Lower leg skin (tissue), 4 donors: ENCODE data around the gene SEL1L3. TPM values are rescaled to one million over a fixed set of nuclear protein-coding genes. Genes with fewer than 3 reads are reported as not detected.

ENCODE experiments used
- DNase-seq, 2 donors: peaks; one replicate each; pipeline ENCODE4 v3.0.0-alpha.2; 2019; ENCODE audit warnings: low spot score in 2 of 2
- H3K4me3 ChIP-seq: fragments of 200-600 bp; sonication (generic); 2 replicates; pipeline ENCODE4 v1.5.1; 2017; ENCODE audit warnings: mild to moderate bottlenecking, low read depth; ENCODE audit not compliant: poor library complexity, severe bottlenecking
- POLR2A ChIP-seq, 2 donors: fragments of 450-650 bp; IDR thresholded peaks; one replicate each; pipeline ENCODE4 v1.6.1; 2016 to 2017; ENCODE audit warnings: antibody characterized with exemption in 2 of 2, mild to moderate bottlenecking in 1 of 2, moderate library complexity in 1 of 2
- WGBS, 2 donors: methylation state at CpG; one replicate each; pipeline ENCODE4 v1.1.5; 2018; 5-methylcytosine and 5-hydroxymethylcytosine counted together
- intact Hi-C: fragments of 100-400 bp; cut with DNase I; formaldehyde crosslinking; loops from one replicate; pipeline ENCODE4 v1.15.0; 2023; ENCODE audit warnings: low total_unique reads
- total RNA-seq, 4 donors: library from RNA; depleted of rRNA; stranded (reverse); fragments of >200 nt; gene quantifications; one replicate each; pipeline ENCODE4 v1.1.0, GENCODE V29; 2016
- TF ChIP-seq, protein P1 (sequence below), 3 donors: fragments of 450-650 bp; IDR thresholded peaks; one replicate each; pipeline ENCODE4 v1.5.1; 2016; ENCODE audit warnings: antibody characterized with exemption in 3 of 3, mild to moderate bottlenecking in 3 of 3, moderate library complexity in 2 of 3

SEL1L3 gene
- total RNA-seq, 4 donors from 2014 or later: 5.2 to 20.1 (median 5.9) TPM

GRCh38 chr4:25728886-25729285 is 133.9 kb downstream of the SEL1L3 start:
- WGBS, 2 donors: 43 to 57% methylated on average over 3 of the region's 3 CpGs
- no peak for DNase-seq
- intact Hi-C loops: no loop called here
- H3K4me3 ChIP-seq: no peak overlapping the region
- TF ChIP-seq, protein P1, sequence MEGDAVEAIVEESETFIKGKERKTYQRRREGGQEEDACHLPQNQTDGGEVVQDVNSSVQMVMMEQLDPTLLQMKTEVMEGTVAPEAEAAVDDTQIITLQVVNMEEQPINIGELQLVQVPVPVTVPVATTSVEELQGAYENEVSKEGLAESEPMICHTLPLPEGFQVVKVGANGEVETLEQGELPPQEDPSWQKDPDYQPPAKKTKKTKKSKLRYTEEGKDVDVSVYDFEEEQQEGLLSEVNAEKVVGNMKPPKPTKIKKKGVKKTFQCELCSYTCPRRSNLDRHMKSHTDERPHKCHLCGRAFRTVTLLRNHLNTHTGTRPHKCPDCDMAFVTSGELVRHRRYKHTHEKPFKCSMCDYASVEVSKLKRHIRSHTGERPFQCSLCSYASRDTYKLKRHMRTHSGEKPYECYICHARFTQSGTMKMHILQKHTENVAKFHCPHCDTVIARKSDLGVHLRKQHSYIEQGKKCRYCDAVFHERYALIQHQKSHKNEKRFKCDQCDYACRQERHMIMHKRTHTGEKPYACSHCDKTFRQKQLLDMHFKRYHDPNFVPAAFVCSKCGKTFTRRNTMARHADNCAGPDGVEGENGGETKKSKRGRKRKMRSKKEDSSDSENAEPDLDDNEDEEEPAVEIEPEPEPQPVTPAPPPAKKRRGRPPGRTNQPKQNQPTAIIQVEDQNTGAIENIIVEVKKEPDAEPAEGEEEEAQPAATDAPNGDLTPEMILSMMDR (IDR thresholded peaks at IDR 0.05): no peak
- TF ChIP-seq POLR2A (IDR thresholded peaks at IDR 0.05): no peak

DNA sequence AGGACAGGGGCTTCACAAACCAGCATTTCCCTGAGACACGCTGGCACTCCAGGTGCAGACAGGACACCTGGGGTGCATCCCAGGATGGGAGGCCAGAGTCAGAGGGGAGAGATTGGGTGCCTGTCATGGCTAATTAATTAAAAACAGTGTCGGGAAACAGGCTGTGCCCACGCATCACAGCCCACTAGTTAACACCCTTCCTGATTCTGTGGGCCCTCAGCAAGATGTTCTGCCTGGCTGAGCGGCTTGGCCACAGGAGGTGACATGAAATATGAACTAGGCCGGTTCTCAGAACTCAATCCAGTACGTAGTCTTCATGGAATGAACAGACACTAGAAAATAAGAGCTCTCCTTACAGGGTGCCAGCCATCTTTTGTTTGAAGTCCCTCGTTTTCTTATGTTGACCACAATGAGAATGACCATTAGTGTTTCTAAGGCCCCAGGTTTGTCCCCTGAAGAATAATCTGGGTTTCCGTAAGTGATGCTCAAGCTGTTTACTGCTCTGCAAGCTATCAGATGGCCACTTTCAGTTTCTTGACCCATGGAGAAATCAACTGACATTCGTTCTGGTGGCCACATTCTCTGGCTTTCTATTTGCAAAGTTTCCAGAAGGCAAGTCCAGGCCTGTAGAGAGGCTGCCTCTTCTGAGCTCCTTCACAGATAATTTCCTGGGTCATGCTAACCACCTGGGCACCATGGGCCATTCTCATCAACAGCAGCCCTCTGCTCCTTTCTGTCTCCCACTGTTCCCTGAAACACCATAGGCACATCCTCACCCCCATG is 134.9 kb downstream of the SEL1L3 start:
- WGBS, 2 donors: 81% methylated on average over 9 of the region's 9 CpGs
- no peak for DNase-seq
- no peak for TF ChIP-seq POLR2A (IDR thresholded peaks at IDR 0.05)
- TF ChIP-seq, protein P1 (IDR thresholded peaks at IDR 0.05): no peak
- H3K4me3 ChIP-seq: no peak overlapping the region
- intact Hi-C loops: no loop called here

DNA sequence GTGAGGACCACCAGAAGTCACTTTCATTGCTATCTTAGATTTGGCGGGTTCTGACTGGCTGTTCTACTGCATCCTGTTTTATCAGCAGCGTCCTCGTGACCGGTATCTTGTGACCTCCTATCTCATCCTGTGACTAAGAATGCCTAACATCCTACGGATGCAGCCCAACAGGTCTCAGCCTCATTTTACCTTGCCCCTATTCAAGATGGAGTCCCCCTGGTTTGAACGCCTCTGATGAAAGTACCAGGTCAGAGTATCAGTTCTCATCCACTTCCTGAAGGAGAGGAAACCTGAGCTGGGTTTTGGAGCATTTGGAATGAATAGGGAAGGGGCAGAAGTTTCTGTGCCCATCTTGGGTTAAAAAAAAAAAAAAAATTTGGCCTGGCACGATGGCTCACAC is 136.9 kb downstream of the SEL1L3 start:
- TF ChIP-seq, protein P1 (IDR thresholded peaks at IDR 0.05): no peak
- TF ChIP-seq POLR2A (IDR thresholded peaks at IDR 0.05): no peak
- no peak for DNase-seq
- intact Hi-C loops: no loop called here
- 71 to 81% methylated on average over 7 of the region's 7 CpGs for WGBS, 2 donors
- H3K4me3 ChIP-seq: no peak overlapping the region

DNA sequence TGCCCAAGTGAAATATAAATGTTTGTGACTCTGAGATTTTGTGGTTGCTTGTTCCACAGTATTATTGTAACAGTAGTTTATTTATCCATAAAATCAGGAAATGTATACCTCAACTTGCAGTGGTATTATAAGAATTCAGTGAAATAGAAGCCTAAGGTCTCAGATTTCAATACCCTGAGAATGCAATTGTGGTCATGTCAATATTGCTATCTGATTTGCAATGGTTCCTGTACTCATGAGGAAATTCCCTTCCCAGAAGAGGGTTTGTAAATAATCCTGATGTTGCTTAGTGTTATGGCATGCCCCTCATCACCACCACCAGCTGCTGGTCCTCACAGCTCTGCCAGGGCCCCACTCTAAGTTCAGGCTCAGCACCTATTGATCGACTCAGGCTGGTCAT is 139.4 kb downstream of the SEL1L3 start:
- WGBS, 2 donors: 88 to 92% methylated on average over 1 of the region's 1 CpG
- intact Hi-C loops: no loop called here
- no peak for DNase-seq
- no peak overlapping the region for H3K4me3 ChIP-seq
- TF ChIP-seq POLR2A (IDR thresholded peaks at IDR 0.05): no peak
- TF ChIP-seq, protein P1 (IDR thresholded peaks at IDR 0.05): no peak

DNA sequence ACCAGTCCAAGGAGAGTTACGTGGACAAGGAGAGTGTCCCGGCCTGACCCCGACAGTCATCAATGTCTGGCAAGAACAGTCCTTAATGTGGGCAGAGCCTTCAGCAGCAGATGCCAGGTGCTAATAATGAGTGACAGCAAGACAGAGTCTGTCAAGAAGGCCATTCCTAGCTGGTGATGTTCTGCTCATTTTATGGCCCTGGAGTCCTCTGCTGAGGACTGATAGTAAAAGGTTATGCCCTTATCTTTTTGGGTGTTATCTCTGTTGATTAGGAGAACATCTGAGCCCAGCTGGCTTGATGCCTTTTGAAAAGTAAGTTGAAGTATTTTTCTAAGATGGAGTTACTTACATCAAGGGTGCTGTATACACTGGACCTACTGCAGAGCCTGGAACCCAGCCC is 139.8 kb downstream of the SEL1L3 start:
- no peak overlapping the region for H3K4me3 ChIP-seq
- no peak for TF ChIP-seq POLR2A (IDR thresholded peaks at IDR 0.05)
- TF ChIP-seq, protein P1 (IDR thresholded peaks at IDR 0.05): no peak
- intact Hi-C loops: no loop called here
- 40 to 43% methylated on average over 3 of the region's 3 CpGs for WGBS, 2 donors
- no peak for DNase-seq

DNA sequence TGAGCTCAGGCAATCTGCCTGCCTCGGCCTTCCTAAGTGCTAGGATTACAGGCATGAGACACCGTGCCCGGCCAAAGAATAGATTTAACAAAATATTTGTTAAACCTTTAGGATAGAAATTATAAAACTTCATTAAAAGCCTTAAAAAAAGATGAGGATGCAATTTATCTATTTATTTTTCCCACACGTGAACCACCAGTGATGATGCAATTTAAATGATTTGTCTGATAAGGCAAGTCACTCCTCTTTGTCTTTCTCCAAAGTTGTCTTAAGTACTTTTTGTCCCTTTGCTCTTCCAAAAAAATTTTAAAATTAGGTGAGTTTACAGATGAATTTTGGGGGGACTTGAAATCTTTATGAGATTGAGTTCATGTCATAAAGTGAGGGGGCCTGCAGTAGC is 149.0 kb downstream of the SEL1L3 start:
- TF ChIP-seq, protein P1 (IDR thresholded peaks at IDR 0.05): no peak
- no peak for TF ChIP-seq POLR2A (IDR thresholded peaks at IDR 0.05)
- intact Hi-C loops: no loop called here
- DNase-seq: no peak
- no peak overlapping the region for H3K4me3 ChIP-seq
- WGBS, 2 donors: 88 to 94% methylated on average over 4 of the region's 4 CpGs
